HFFc6 (cell line): ENCODE measurements around the gene PVALB. TPM values are rescaled to one million over a fixed set of nuclear protein-coding genes. Genes with fewer than 3 reads are reported as not detected.

Source experiments
- DNase-seq: peaks from one replicate; pipeline ENCODE4 v3.0.0-alpha.2; 2018
- H3K27ac Mint-ChIP-seq: 2 replicates; pipeline ENCODE4 v1.8.0; 2020; ENCODE audit warnings: mild to moderate bottlenecking, mixed read lengths
- H3K27me3 Mint-ChIP-seq: 2 replicates; pipeline ENCODE4 v1.8.0; 2021; ENCODE audit warnings: mild to moderate bottlenecking, moderate library complexity, mixed read lengths; ENCODE audit not compliant: insufficient read depth
- H3K36me3 Mint-ChIP-seq: 2 replicates; pipeline ENCODE4 v1.8.0; 2021; ENCODE audit warnings: low read depth, mixed read lengths
- H3K4me1 Mint-ChIP-seq: 2 replicates; pipeline ENCODE4 v1.8.0; 2020; ENCODE audit warnings: low read depth, mixed read lengths
- H3K4me3 Mint-ChIP-seq: 2 replicates; pipeline ENCODE4 v1.8.0; 2020; ENCODE audit warnings: mild to moderate bottlenecking, moderate library complexity, mixed read lengths
- H3K9me3 Mint-ChIP-seq: 2 replicates; pipeline ENCODE4 v1.8.0; 2020; ENCODE audit warnings: mild to moderate bottlenecking, mixed read lengths
- long read RNA-seq: library from polyadenylated mRNA; unstranded; transcript quantifications from one replicate; pipeline ENCODE4 v2.0.0, GENCODE V29; 2019
- total RNA-seq, 6 experiments: library from RNA; stranded (reverse); fragmentation: NEBNext Ultra II Directional; extraction: Animal tissue kit (Norgen Biotek cat#: 25700); gene quantifications; 2 replicates in 1 of 6; 3 replicates in 5 of 6; pipeline ENCODE4 v1.2.3, GENCODE V29; 2021
- TF ChIP-seq, protein P1 (sequence below): fragments of 200-600 bp; sonication (generic); IDR thresholded peaks from 2 replicates; pipeline ENCODE4 v1.5.0; 2021; ENCODE audit warnings: antibody characterized with exemption, mild to moderate bottlenecking

The PVALB gene, protein sequence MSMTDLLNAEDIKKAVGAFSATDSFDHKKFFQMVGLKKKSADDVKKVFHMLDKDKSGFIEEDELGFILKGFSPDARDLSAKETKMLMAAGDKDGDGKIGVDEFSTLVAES
- not detected for total RNA-seq
- long read RNA-seq = 0 reads

DNA sequence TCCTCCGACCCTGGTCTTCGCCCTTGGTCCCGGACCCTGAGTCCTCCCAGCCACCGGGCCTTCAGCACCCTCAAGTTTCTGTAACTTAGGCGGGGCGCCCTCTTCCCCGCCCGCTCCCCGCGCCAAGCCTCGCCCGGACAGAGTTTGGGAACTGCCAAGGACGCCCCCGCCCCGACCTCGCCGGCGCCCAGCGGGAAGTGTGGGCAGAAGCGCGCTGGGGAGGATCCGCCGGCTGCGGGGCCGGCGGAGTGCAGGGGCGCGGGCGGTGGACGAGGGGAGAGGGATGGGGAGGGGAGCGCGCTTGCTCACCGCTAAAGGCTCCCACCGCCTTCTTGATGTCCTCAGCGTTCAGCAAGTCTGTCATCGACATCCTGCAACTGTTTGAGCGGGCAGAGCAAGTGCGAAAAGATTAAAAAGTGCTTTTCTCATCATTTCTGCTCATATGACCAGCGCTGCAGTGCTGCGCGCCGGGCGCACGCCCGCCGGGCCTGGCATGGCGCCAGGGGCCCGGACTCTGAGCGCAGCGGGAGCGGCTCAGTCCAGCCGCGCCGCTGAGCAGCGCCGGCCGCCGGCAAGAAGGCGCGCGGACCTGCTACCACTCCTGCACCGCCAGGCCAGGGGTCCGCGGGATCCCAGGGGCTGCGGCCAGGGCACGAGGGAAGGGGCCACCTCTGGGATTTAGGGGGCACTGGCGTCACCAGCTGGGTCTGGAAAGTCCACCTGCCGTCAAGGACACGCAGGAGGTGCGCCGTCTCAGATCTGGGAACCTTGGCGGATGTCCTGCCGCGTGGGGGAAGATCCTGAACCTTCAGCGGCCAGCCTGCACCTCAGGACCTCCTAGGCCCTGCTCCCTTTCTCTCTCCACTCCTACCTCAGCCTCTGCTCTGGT lies at the start of gene PVALB:
Gene PVALB (minus strand): TSS at position 400 of the 889 bp plus-strand sequence. CDS start 30 bp downstream, at position 370.
- no peak within 1 kb of the TSS for H3K27ac Mint-ChIP-seq
- H3K4me1 Mint-ChIP-seq = no peaks in the 10 kb centered on the region
- H3K36me3 Mint-ChIP-seq = no peaks in the 10 kb centered on the region
- DNase-seq = no peak
- H3K9me3 Mint-ChIP-seq = no peaks in the 10 kb centered on the region
- no peak within 1 kb of the TSS for H3K4me3 Mint-ChIP-seq
- TF ChIP-seq, protein P1, sequence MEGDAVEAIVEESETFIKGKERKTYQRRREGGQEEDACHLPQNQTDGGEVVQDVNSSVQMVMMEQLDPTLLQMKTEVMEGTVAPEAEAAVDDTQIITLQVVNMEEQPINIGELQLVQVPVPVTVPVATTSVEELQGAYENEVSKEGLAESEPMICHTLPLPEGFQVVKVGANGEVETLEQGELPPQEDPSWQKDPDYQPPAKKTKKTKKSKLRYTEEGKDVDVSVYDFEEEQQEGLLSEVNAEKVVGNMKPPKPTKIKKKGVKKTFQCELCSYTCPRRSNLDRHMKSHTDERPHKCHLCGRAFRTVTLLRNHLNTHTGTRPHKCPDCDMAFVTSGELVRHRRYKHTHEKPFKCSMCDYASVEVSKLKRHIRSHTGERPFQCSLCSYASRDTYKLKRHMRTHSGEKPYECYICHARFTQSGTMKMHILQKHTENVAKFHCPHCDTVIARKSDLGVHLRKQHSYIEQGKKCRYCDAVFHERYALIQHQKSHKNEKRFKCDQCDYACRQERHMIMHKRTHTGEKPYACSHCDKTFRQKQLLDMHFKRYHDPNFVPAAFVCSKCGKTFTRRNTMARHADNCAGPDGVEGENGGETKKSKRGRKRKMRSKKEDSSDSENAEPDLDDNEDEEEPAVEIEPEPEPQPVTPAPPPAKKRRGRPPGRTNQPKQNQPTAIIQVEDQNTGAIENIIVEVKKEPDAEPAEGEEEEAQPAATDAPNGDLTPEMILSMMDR = no peak
- peaks cover 80% of the 10 kb centered on the region for H3K27me3 Mint-ChIP-seq

DNA sequence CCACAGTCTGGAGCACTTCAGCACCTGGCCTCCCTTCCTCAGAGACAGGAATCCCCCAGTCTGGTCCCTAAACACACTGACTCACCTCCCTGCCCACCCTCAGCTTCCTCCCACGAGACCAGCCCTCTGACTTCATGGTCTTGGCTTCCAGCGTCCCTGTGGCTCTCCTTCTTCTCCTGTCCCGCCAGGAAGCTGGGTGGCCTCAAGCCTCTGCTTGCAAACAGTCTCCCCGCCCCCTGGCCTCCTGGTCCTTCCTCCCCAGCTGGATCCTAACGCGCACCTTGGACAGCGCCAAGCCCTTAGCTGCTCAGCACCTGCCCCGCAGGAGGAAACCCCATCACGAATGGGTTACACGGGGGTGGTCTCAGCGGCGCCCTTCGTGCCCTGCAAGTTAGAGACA lies 48.5 kb upstream of the PVALB start:
- Mint-ChIP-seq H3K9me3 (no peaks in the 10 kb centered on the region), H3K4me1 (no peaks in the 10 kb centered on the region), H3K27me3 (peaks cover 37% of the 10 kb centered on the region), H3K36me3 (no peaks in the 10 kb centered on the region), H3K27ac (no peak overlapping the region), H3K4me3 (no peak overlapping the region)
- DNase-seq = no peak
- TF ChIP-seq, protein P1 = no peak

DNA sequence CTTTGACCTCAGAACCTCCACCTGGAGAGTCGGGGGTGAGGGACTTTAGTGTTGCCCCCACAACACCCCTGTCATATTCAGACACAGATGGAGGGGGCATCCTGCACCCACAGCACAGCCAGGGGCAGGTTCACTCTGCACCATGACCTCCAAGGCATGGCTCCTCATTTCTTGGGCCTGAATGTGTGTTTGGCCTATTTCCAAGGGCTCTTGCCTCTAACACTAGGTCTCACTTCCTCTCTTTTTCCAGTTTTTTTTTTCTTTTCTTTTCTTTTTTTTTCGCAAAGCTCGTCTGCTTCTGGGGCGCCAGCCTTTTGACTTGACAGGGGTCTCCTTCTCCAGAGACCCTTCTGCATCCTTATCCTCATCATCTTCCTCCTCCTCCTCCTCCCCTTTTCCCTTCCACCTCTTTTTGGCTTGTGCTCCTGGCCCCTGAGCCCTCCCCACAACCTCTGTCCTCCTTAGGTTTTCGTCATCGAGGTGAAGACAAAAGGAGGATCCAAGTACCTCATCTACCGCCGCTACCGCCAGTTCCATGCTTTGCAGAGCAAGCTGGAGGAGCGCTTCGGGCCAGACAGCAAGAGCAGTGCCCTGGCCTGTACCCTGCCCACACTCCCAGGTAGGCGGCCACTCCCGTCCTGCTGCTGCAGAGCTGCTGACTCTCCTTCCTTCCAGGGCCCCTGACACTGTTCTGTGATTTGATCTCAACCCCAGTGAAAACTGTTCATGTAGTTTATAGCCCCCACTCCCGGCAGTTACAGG lies 47.8 kb upstream of the PVALB start:
- H3K9me3 Mint-ChIP-seq = no peaks in the 10 kb centered on the region
- peaks cover 36% of the 10 kb centered on the region for H3K27me3 Mint-ChIP-seq
- H3K4me1 Mint-ChIP-seq = no peaks in the 10 kb centered on the region
- TF ChIP-seq, protein P1 = no peak
- no peak overlapping the region for H3K27ac Mint-ChIP-seq
- no peak for DNase-seq
- H3K4me3 Mint-ChIP-seq = no peak overlapping the region
- H3K36me3 Mint-ChIP-seq = no peaks in the 10 kb centered on the region

GRCh38 chr22:36863979-36864378 lies 47.1 kb upstream of the PVALB start:
- Mint-ChIP-seq H3K4me3 (no peak overlapping the region), H3K9me3 (no peaks in the 10 kb centered on the region), H3K27ac (no peak overlapping the region), H3K4me1 (no peaks in the 10 kb centered on the region), H3K27me3 (peaks cover 30% of the 10 kb centered on the region), H3K36me3 (no peaks in the 10 kb centered on the region)
- no peak for DNase-seq
- TF ChIP-seq, protein P1 = no peak

GRCh38 chr22:36863281-36863680 lies 46.4 kb upstream of the PVALB start:
- Mint-ChIP-seq H3K27ac (no peak overlapping the region), H3K4me1 (no peaks in the 10 kb centered on the region), H3K4me3 (no peak overlapping the region), H3K9me3 (no peaks in the 10 kb centered on the region), H3K36me3 (no peaks in the 10 kb centered on the region), H3K27me3 (peaks cover 29% of the 10 kb centered on the region)
- TF ChIP-seq, protein P1 = no peak
- DNase-seq = no peak
